ENCODE results near the gene FAM216A. TPM values are rescaled to one million over a fixed set of nuclear protein-coding genes. Genes with fewer than 3 reads are reported as not detected.
A peak's percentile ranks its signal among the peaks of the same experiment; 100 is the strongest.
"Not testable (repeated sequence)": the region's sequence is repeated elsewhere in the genome, so short reads cannot be mapped to it uniquely, and the experiment has no call there.

FAM216A gene
- total and polyA plus RNA-seq, 7 donors: 1.6 to 13.0 (median 7.5) TPM

DNA sequence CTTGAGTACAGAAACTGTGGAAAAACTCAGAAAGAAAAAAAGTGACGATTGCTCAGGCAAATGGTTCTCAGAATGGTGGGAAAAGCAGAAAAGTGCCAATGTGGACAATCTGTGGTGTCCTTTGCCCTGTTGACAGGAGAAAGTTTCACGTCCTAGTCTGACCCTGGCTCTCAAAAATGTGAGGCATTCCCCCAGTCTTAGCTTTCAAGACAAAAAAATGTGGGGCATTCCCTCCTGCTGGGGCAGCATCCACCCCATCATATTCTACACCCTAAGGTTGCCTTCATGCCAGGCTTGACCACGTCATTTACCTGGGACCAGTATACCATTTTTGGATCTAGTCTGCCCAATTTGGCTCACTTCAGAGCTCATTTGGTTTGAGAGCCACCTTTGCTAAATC, 44.4 kb upstream of the FAM216A start:
- DNase-seq: no peak
- intact Hi-C loops (cut with DNase I): no loop called here

GRCh38 chr12:110426406-110426805, 42.2 kb upstream of the FAM216A start:
- Histone ChIP-seq H3K4me1 (peaks cover 0 to 9% (median 5%) of the 10 kb centered on the region in 4 donors), H3K27ac (peak overlapping the region in 2 of 4 donors; percentile 40 to 50), H3K36me3 (no peaks in the 10 kb centered on the region), H3K27me3 (no peaks in the 10 kb centered on the region), H3K4me3 (no peak overlapping the region), H3K9me3 (no peaks in the 10 kb centered on the region)
- DNase-seq: no peak
- intact Hi-C loops (cut with DNase I): no loop called here
- 51 to 56% methylated on average over 3 of the region's 3 CpGs for WGBS, 2 donors
- peak; percentile 24 to 62 (median 44) for TF ChIP-seq POLR2AphosphoS5 (IDR thresholded peaks at IDR 0.05)
- no peak for TF ChIP-seq EP300 (IDR thresholded peaks at IDR 0.05)
- TF ChIP-seq CTCF (IDR thresholded peaks at IDR 0.05): no peak

More for the DNA sequence above, 44.4 kb upstream of the FAM216A start:
- WGBS, 2 donors: 72 to 82% methylated on average over 3 of the region's 3 CpGs
- no peak for TF ChIP-seq POLR2A (IDR thresholded peaks at IDR 0.05)
- no peak for TF ChIP-seq EP300 (IDR thresholded peaks at IDR 0.05)
- no peak for TF ChIP-seq POLR2AphosphoS5 (IDR thresholded peaks at IDR 0.05)
- TF ChIP-seq CTCF (IDR thresholded peaks at IDR 0.05): no peak
- Histone ChIP-seq H3K27ac (no peak overlapping the region), H3K9me3 (no peaks in the 10 kb centered on the region), H3K4me1 (peaks cover 0 to 9% (median 3%) of the 10 kb centered on the region in 4 donors), H3K4me3 (no peak overlapping the region), H3K36me3 (no peaks in the 10 kb centered on the region), H3K27me3 (no peaks in the 10 kb centered on the region)

DNA sequence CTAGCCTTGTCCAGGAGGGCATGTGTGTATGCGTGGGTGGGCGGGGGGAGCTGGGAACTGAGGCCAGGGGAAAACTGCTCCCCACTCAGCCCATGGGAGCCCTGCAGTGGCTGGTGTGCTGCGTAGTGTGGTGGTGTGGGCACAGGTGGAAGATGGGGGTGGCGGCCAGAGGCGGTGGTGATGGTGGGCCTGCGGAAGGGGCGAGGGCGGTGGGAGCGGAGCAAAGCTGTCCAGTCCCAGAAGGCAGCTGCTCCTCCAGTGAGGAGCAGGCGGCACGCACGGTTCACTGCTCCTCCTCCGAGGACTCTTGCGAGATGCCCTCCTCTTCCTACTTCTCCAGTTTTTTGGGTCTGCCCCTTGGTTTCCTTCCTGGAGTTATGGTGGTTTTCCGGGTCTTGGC, 39.0 kb upstream of the FAM216A start:
- H3K4me3 ChIP-seq, DNase-seq, H3K9me3 ChIP-seq, H3K27me3 ChIP-seq, H3K4me1 ChIP-seq, H3K36me3 ChIP-seq, H3K27ac ChIP-seq: not testable (repeated sequence)
- intact Hi-C loops (cut with DNase I): loop anchor here (5.0 kb wide), 1 partner anchor 432 kb away; the partner anchor contains the start of genes ANKRD13A and GIT2
- 95% methylated on average over 15 of the region's 15 CpGs for WGBS, 2 donors

DNA sequence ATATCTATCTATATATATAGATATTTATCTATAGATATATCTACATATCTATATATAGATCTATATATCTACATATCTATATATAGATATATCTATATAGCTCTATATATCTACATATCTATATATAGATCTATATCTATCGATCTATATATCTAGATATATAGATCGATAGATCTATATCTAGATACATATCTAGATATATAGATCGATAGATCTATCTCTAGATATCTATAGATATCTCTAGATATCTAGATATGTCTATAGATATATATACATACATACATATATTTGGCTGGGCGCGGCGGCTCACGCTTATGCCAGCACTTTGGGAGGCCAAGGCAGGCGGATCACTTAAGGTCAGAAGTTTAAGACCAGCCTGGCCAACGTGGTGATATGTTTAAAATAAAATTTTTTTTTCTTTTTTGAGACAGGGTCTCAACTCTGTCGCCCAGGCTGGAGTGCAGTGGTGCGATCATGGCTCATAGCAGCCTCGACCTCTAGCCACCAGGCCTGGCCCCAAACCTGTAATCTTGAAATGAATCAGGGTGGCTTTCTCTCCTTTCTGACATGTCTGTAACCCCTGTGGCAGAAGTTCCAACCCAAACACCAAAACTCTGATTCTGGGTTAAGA, 36.6 kb upstream of the FAM216A start:
- peaks cover 0 to 29% (median 20%) of the 10 kb centered on the region in 4 donors for H3K36me3 ChIP-seq
- no peaks in the 10 kb centered on the region for H3K9me3 ChIP-seq
- peaks cover 0 to 4% (median 0%) of the 10 kb centered on the region in 4 donors for H3K4me1 ChIP-seq
- 79 to 87% methylated on average over 12 of the region's 12 CpGs for WGBS, 2 donors
- DNase-seq: peak; percentile 41
- H3K27ac ChIP-seq: peak overlapping the region in 3 of 4 donors; percentile 60 to 71 (median 66)
- peak overlapping the region; percentile 36 to 55 (median 48) for H3K4me3 ChIP-seq
- no peaks in the 10 kb centered on the region for H3K27me3 ChIP-seq
- intact Hi-C loops (cut with DNase I): loop anchor here (1.0 to 5.0 kb wide), 2 partner anchors 332 to 435 kb away; partner anchors contain the start of genes ANKRD13A and GIT2
- TF ChIP-seq EP300 (IDR thresholded peaks at IDR 0.05) (no peak), POLR2AphosphoS5 (IDR thresholded peaks at IDR 0.05) (no peak), POLR2A (IDR thresholded peaks at IDR 0.05) (no peak), CTCF (IDR thresholded peaks at IDR 0.05) (no peak)

DNA sequence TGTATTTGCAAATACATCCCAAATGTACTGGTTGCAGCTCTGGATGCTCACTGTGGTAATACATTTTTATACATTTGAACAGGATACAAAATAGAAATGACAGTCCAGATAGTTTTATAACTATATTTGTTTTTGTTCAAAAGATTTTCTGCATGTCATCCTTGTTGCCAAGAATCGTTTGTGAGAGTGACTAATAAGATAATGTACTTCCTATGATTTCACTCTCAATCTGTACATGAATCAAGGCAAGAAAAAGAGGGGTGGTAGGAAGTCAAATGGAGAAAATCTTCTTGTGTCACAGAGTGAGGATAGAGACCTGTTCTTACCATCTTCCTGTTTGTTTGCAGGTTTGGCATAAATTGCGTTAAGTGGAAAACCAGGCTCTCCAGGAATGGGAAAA, 32.4 kb upstream of the FAM216A start:
- 56 to 68% methylated on average over 2 of the region's 2 CpGs for WGBS, 2 donors
- H3K36me3 ChIP-seq: peaks cover 11 to 68% (median 46%) of the 10 kb centered on the region in 4 donors
- peaks cover 0 to under 1% (median 0%) of the 10 kb centered on the region in 4 donors for H3K4me1 ChIP-seq
- intact Hi-C loops (cut with DNase I): no loop called here
- H3K27ac ChIP-seq: no peak overlapping the region
- no peaks in the 10 kb centered on the region for H3K27me3 ChIP-seq
- no peak overlapping the region for H3K4me3 ChIP-seq
- DNase-seq: no peak
- TF ChIP-seq POLR2AphosphoS5 (IDR thresholded peaks at IDR 0.05): no peak
- TF ChIP-seq CTCF (IDR thresholded peaks at IDR 0.05): no peak
- no peak for TF ChIP-seq EP300 (IDR thresholded peaks at IDR 0.05)
- no peak for TF ChIP-seq POLR2A (IDR thresholded peaks at IDR 0.05)
- no peaks in the 10 kb centered on the region for H3K9me3 ChIP-seq

All from sigmoid colon (tissue), 7 donors.